Pancreas (tissue), 10 donors: ENCODE results near the gene RAPGEF5. TPM values are rescaled to one million over a fixed set of nuclear protein-coding genes. Genes with fewer than 3 reads are reported as not detected.

Source experiments
- ATAC-seq, 4 donors: fragments of 200-7000 bp; cut with Tn5 transposase; one replicate each; pipeline versions ENCODE4 v1.8.0 to v1.9.1; 2020; ENCODE audit warnings: mild to moderate bottlenecking in 4 of 4, moderate library complexity in 4 of 4
- DNase-seq, 6 donors: peaks; one replicate each; pipeline ENCODE4 v3.0.0-alpha.2; 2020
- FAIRE-seq: peaks from 2 replicates; lab custom pipeline; 2012; peaks lifted over from hg19 to GRCh38; lab: Jason Lieb, UNC
- H3K27ac ChIP-seq, 4 donors: fragments of 200-600 bp; sonication (generic); 1 replicate in 3 of 4; 2 replicates in 1 of 4; pipeline versions ENCODE4 v1.5.0 to v1.8.0; 2020
- H3K27me3 ChIP-seq, 4 donors: fragments of 200-600 bp; one replicate each; pipeline ENCODE4 v1.8.0; 2021
- H3K36me3 ChIP-seq, 3 donors: fragments of 200-600 bp; sonication (generic) in 1 of 3; one replicate each; pipeline versions ENCODE4 v1.5.0 to v1.8.0; 2020 to 2021
- H3K4me1 ChIP-seq, 3 donors: fragments of 200-600 bp; one replicate each; pipeline ENCODE4 v1.8.0; 2021
- H3K4me3 ChIP-seq, 4 donors: fragments of 200-600 bp; sonication (generic) in 2 of 4; one replicate each; pipeline versions ENCODE4 v1.5.0 to v1.8.0; 2020 to 2021
- H3K9me3 ChIP-seq, 4 donors: fragments of 200-600 bp; one replicate each; pipeline ENCODE4 v1.8.0; 2021
- WGBS, 2 donors: extraction: QIAGEN DNeasy Blood & Tissue Kit; methylation state at CpG; one replicate each; pipeline ENCODE4 v1.1.7; 2013; 5-methylcytosine and 5-hydroxymethylcytosine counted together
- intact Hi-C, 3 donors: fragments of 100-400 bp; cut with DNase I; formaldehyde crosslinking; loops; one replicate each; pipeline versions ENCODE4 v1.11.1 to v1.14.2; 2022
- polyA plus RNA-seq, 2 donors: library from polyadenylated mRNA; stranded (reverse); fragments of 200-250 nt; gene quantifications; one replicate each; pipeline ENCODE4 v1.2.3, GENCODE V29; 2013
- total RNA-seq, 6 donors: library from RNA; stranded (reverse); fragmentation: NEBNext Ultra II Directional in 4 of 6; extraction: Animal tissue kit (Norgen Biotek cat#: 25700) in 4 of 6; gene quantifications; one replicate each; pipeline versions ENCODE4 v1.2.1 to v1.2.4, GENCODE V29; 2021 to 2023
- TF ChIP-seq, protein P1 (sequence below), 4 donors: fragments of 200-600 bp; sonication (generic) in 3 of 4; IDR thresholded peaks; one replicate each; pipeline versions ENCODE4 v1.5.0 to v1.8.0; 2021; ENCODE audit warnings: antibody characterized with exemption in 4 of 4
- donor health status: healthy with polysubstance abuse.
- donor health status: DM: no; HTN: no; CAD: no; lungs with moderate emphysema.
- donor health status: DM: no; HTN: no; CAD: no.
- donor health status: control.
- donor health status: control.
- donor health status: Bipolar disorder and iron deficiency.
- donor health status: DM: yes; HTN: yes; CAD: no.
- donor health status: DM: no; HTN: no; CAD: no.
- donor health status: DM: no; HTN: no; CAD: no.
- donor health status: DM: yes; HTN: yes; CAD: no.

Gene RAPGEF5
- total and polyA plus RNA-seq, 8 donors: 7.5 to 38.9 (median 29.1) TPM

DNA sequence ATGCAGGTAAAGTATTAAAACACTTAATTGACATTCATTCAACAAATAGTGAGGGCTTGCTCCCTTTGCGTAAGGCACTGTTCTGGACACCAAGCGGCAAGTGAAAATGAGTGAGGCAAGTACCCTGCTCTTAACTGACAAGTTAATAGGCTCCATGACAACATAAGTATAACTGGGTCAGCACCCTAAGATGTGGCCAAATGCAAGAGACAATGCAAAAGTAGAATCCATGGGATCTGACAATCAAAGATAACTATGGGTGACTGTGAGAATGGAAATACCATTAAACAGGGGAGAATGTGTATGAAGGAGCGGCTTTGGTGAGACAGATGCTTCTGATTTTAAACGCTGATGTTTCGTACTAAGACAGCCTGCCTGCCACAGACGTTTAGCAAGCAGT lies 160.5 kb downstream of the RAPGEF5 start:
- no peaks in the 10 kb centered on the region for H3K36me3 ChIP-seq
- H3K4me1 ChIP-seq: peaks cover under 1 to 25% (median 15%) of the 10 kb centered on the region in 3 donors
- no peak overlapping the region for H3K4me3 ChIP-seq
- FAIRE-seq: no peak
- TF ChIP-seq, protein P1, sequence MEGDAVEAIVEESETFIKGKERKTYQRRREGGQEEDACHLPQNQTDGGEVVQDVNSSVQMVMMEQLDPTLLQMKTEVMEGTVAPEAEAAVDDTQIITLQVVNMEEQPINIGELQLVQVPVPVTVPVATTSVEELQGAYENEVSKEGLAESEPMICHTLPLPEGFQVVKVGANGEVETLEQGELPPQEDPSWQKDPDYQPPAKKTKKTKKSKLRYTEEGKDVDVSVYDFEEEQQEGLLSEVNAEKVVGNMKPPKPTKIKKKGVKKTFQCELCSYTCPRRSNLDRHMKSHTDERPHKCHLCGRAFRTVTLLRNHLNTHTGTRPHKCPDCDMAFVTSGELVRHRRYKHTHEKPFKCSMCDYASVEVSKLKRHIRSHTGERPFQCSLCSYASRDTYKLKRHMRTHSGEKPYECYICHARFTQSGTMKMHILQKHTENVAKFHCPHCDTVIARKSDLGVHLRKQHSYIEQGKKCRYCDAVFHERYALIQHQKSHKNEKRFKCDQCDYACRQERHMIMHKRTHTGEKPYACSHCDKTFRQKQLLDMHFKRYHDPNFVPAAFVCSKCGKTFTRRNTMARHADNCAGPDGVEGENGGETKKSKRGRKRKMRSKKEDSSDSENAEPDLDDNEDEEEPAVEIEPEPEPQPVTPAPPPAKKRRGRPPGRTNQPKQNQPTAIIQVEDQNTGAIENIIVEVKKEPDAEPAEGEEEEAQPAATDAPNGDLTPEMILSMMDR (IDR thresholded peaks at IDR 0.05): no peak
- intact Hi-C loops: no loop called here
- no peaks in the 10 kb centered on the region for H3K9me3 ChIP-seq
- no peak overlapping the region for H3K27ac ChIP-seq
- ATAC-seq: no peak
- WGBS, 2 donors: 87 to 89% methylated on average over 6 of the region's 6 CpGs
- DNase-seq: no peak
- no peaks in the 10 kb centered on the region for H3K27me3 ChIP-seq

DNA sequence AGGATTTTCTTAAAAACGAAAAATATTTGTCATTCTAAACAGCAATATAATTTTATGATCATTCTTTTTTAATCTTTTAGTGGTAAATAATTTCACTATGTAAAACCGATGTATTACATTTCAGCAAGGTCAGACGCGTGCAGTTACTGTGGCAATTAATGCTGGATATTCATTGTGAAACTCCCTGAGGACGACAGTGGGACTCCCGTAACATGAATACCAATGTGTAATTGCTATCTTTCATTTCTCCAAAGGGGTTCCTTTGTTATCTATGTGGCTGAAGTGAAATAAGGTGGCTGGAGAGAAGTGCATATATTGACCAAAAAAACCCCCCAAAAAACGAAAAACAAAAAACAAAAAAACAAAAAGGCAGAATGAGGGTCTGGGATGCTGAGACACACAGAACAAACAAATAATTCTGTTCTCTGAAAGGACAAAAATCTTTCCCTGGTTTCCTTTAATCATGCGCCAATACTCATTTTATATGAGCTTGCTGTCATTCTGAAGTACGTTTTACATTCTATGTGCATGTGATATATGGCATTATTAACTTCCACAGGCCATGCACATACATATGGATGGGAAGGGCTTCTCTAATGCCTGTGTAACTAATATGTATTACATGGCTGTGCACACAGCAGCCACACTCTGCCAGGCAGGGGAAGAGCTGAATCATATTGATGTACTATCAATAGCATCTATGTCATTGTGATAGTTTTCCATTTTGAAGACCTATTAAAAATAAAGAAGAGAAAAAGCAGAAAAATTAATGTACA lies 161.4 kb downstream of the RAPGEF5 start:
- Histone ChIP-seq H3K27ac (no peak overlapping the region), H3K36me3 (no peaks in the 10 kb centered on the region), H3K4me3 (no peak overlapping the region), H3K27me3 (no peaks in the 10 kb centered on the region), H3K9me3 (no peaks in the 10 kb centered on the region), H3K4me1 (peaks cover 0 to 21% (median 7%) of the 10 kb centered on the region in 3 donors)
- intact Hi-C loops: no loop called here
- ATAC-seq (no peak), DNase-seq (no peak), FAIRE-seq (no peak)
- TF ChIP-seq, protein P1 (IDR thresholded peaks at IDR 0.05): no peak
- 85 to 86% methylated on average over 9 of the region's 9 CpGs for WGBS, 2 donors

DNA sequence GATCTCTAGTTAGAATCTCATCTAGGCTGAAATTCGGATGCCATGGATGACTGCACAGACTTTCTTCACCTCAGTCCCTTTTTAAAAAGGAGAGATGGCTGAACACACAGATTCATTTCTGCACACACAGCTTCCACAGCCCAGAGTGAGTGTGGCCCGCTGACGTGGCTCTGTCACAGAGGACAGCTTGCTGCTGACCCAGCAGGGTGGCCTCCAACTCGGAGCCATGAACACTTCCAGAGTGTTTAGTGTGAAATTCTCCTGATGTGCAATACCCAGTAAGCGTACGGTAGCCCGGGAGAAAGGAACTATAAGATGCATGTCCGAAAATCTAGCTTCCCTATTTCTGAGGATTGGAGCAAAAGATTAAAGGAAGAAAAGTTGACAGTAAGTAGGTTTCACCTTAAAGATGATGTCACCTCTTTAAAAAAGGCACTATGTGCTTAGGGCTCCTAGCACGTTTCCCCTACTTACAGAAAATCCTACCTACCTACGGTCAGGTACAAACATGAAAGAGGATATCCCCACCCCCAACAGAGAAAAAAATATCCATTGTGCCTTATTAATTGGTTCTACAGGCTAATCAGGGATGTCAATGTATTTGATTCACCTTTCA lies 162.2 kb downstream of the RAPGEF5 start:
- no peak overlapping the region for H3K4me3 ChIP-seq
- H3K27me3 ChIP-seq: no peaks in the 10 kb centered on the region
- DNase-seq (no peak), ATAC-seq (peak in 2 of 4 donors; percentile 30 to 38), FAIRE-seq (no peak)
- 54 to 70% methylated on average over 10 of the region's 10 CpGs for WGBS, 2 donors
- TF ChIP-seq, protein P1 (IDR thresholded peaks at IDR 0.05): no peak
- no peaks in the 10 kb centered on the region for H3K36me3 ChIP-seq
- peaks cover 0 to 22% (median under 1%) of the 10 kb centered on the region in 3 donors for H3K4me1 ChIP-seq
- intact Hi-C loops: no loop called here
- H3K9me3 ChIP-seq: no peaks in the 10 kb centered on the region
- no peak overlapping the region for H3K27ac ChIP-seq

DNA sequence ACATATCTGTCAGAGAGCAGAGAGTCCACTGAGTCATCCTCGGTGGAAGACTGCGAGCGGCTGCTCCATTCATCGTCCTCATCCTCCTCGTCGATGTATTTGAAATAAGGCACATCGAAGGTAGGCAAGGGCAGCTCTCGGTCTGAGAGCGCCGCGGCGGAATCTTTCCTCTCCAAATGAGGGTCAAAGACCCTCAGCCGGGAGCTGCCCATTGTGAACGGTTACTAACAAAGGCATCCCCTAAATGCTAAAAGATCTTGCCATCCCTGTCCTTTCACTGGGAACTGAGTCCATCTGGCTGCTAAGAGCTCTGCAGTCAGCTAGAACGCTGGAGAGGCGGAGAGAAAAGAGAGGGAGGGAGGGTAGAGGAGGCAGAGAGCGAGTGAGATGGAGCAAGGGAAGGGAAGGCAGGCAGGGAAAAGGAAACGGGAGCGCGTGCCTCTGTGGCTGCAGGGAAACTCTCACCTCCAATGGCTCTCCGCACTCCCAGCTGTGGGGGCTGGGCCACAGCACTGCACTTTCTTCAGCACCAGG lies 163.4 kb downstream of the RAPGEF5 start:
- intact Hi-C loops: no loop called here
- ATAC-seq (peak; percentile 56 to 83 (median 78)), FAIRE-seq (no peak), DNase-seq (peak in 4 of 6 donors; percentile 22 to 75 (median 56))
- no peaks in the 10 kb centered on the region for H3K9me3 ChIP-seq
- no peaks in the 10 kb centered on the region for H3K27me3 ChIP-seq
- TF ChIP-seq, protein P1 (IDR thresholded peaks at IDR 0.05): no peak
- peaks cover 0 to 18% (median 11%) of the 10 kb centered on the region in 3 donors for H3K4me1 ChIP-seq
- H3K36me3 ChIP-seq: no peaks in the 10 kb centered on the region
- H3K4me3 ChIP-seq: peak overlapping the region; percentile 5 to 46 (median 24)
- WGBS, 2 donors: 29 to 48% methylated on average over 21 of the region's 21 CpGs
- H3K27ac ChIP-seq: peak overlapping the region in 2 of 4 donors; percentile 66 to 80
